Endothelial cell of umbilical vein (primary cell): ENCODE measurements around the gene FGD3. TPM values are rescaled to one million over a fixed set of nuclear protein-coding genes. Genes with fewer than 3 reads are reported as not detected.

Experiments
- BruUV-seq: library from RNA; stranded (reverse); fragments of 400-500 nt; replicated peaks from 2 replicates; lab custom pipeline; 2021; lab: Mats Ljungman, UMichigan
- CTCF ChIA-PET: fragments of 300-600, 350-600 bp; sonication (Branson Sonifier 250); formaldehyde crosslinking; loops from one replicate; lab custom pipeline; 2021; ENCODE audit warnings: antibody characterized with exemption, inconsistent platforms; lab: Charles Lee
- POLR2A ChIA-PET: fragments of 300-600, 350-600 bp; sonication (Branson Sonifier 250); formaldehyde crosslinking; loops from one replicate; lab custom pipeline; 2021; ENCODE audit warnings: antibody characterized with exemption, inconsistent platforms; lab: Charles Lee
- DNase-seq: peaks from one replicate; pipeline ENCODE4 v3.0.0-alpha.2; 2011; ENCODE audit warnings: low read depth, low spot score
- FAIRE-seq: peaks from 2 replicates; lab custom pipeline; 2011; peaks lifted over from hg19 to GRCh38; lab: Jason Lieb, UNC
- H2AFZ ChIP-seq: 2 replicates; pipeline ENCODE4 v1.6.0; 2012; ENCODE audit warnings: low read depth, low read length, control low read depth, inconsistent platforms
- H3K27ac ChIP-seq: 2 replicates; pipeline ENCODE4 v1.5.1; 2011; ENCODE audit warnings: low read depth, mild to moderate bottlenecking, control low read depth, low read length, moderate library complexity; ENCODE audit not compliant: insufficient read depth
- H3K27me3 ChIP-seq, 2 experiments: 2 replicates each; pipeline versions ENCODE4 v1.6.0 to v1.6.1; 2011; ENCODE audit warnings: low read length in 2 of 2, mixed read lengths in 1 of 2; ENCODE audit not compliant: control insufficient read depth in 2 of 2, insufficient read depth in 2 of 2
- H3K36me3 ChIP-seq, 2 experiments: 2 replicates in 1 of 2; 3 replicates in 1 of 2; pipeline ENCODE4 v1.5.1; 2011; ENCODE audit warnings: low read length in 2 of 2, mild to moderate bottlenecking in 1 of 2, moderate library complexity in 1 of 2; ENCODE audit not compliant: control insufficient read depth in 2 of 2, insufficient read depth in 2 of 2; ENCODE audit errors: extremely low read depth in 1 of 2
- H3K4me1 ChIP-seq: 3 replicates; pipeline ENCODE4 v1.5.1; 2011; ENCODE audit warnings: mild to moderate bottlenecking, low read length; ENCODE audit not compliant: control insufficient read depth, insufficient read depth; ENCODE audit errors: extremely low read depth
- H3K4me2 ChIP-seq: 2 replicates; pipeline ENCODE4 v1.6.1; 2011; ENCODE audit warnings: low read length, control low read depth, mixed read lengths; ENCODE audit not compliant: insufficient read depth
- H3K4me3 ChIP-seq, 3 experiments: fragments of 200-600 bp in 1 of 3; sonication (generic), shearing (Covaris generic) in 1 of 3; replicated peaks in 1 of 3; 2 replicates each; pipeline ENCODE4 v1.5.1; 2011 to 2016; ENCODE audit warnings: control low read depth in 3 of 3, low read length in 3 of 3, mild to moderate bottlenecking in 2 of 3, inconsistent platforms in 1 of 3, low read depth in 1 of 3, moderate library complexity in 1 of 3; ENCODE audit not compliant: insufficient read depth in 1 of 3
- H3K79me2 ChIP-seq: 2 replicates; pipeline ENCODE4 v1.6.0; 2012; ENCODE audit warnings: low read length, inconsistent platforms; ENCODE audit not compliant: control insufficient read depth, insufficient read depth
- H3K9ac ChIP-seq: replicated peaks from 2 replicates; pipeline ENCODE3; 2011; ENCODE audit warnings: low read length, control low read depth; ENCODE audit not compliant: insufficient read depth; ENCODE audit errors: extremely low read depth
- H3K9me1 ChIP-seq: replicated peaks from 3 replicates; pipeline ENCODE4 v1.6.0; 2011; ENCODE audit warnings: mild to moderate bottlenecking, low read length; ENCODE audit not compliant: control insufficient read depth, insufficient read depth; ENCODE audit errors: extremely low read depth
- H3K9me3 ChIP-seq: replicated peaks from 2 replicates; pipeline ENCODE4 v1.5.1; 2012; ENCODE audit warnings: low read length, inconsistent platforms; ENCODE audit not compliant: control insufficient read depth, insufficient read depth
- H4K20me1 ChIP-seq: replicated peaks from 2 replicates; pipeline ENCODE3; 2011; ENCODE audit warnings: mild to moderate bottlenecking, low read length; ENCODE audit not compliant: control insufficient read depth, insufficient read depth; ENCODE audit errors: extremely low read depth
- CTCF ChIP-seq, 2 donors: IDR thresholded peaks; 1 replicate in 1 of 2; 2 replicates in 1 of 2; pipeline ENCODE4 v1.5.1; 2011; ENCODE audit warnings: low read length in 2 of 2, mild to moderate bottlenecking in 2 of 2, moderate library complexity in 2 of 2, control low read depth in 1 of 2, inconsistent platforms in 1 of 2, low read depth in 1 of 2; ENCODE audit not compliant: insufficient read depth in 1 of 2; ENCODE audit errors: extremely low read depth in 1 of 2
- EZH2 ChIP-seq: IDR thresholded peaks from 2 replicates; pipeline ENCODE4 v1.6.1; 2012; ENCODE audit warnings: borderline replicate concordance, low read depth, mild to moderate bottlenecking, moderate library complexity, low read length, inconsistent platforms; ENCODE audit not compliant: severe bottlenecking
- FOS ChIP-seq: IDR thresholded peaks from 2 replicates; pipeline ENCODE4 v1.6.1; 2011; ENCODE audit warnings: mild to moderate bottlenecking, low read length, moderate library complexity, borderline replicate concordance; ENCODE audit not compliant: insufficient read depth
- GATA2 ChIP-seq: IDR thresholded peaks from 2 replicates; pipeline ENCODE4 v1.7.0; 2011; ENCODE audit warnings: low read depth, mild to moderate bottlenecking, moderate library complexity, mixed read lengths, low read length; ENCODE audit not compliant: insufficient read length, insufficient read depth
- JUN ChIP-seq: IDR thresholded peaks from 2 replicates; pipeline ENCODE4 v1.6.1; 2011; ENCODE audit warnings: borderline replicate concordance, low read depth; ENCODE audit not compliant: insufficient read length, insufficient read depth
- MAX ChIP-seq: IDR thresholded peaks from 2 replicates; pipeline ENCODE4 v1.6.1; 2011; ENCODE audit not compliant: insufficient read depth, insufficient read length
- MYC ChIP-seq: IDR thresholded peaks from one replicate; pipeline ENCODE4 v1.6.1; 2011; ENCODE audit warnings: mild to moderate bottlenecking, low read depth, low read length
- POLR2A ChIP-seq: IDR thresholded peaks from 2 replicates; pipeline ENCODE4 v1.6.1; 2012; ENCODE audit warnings: low read depth, mild to moderate bottlenecking, control low read depth, low read length
- POLR2AphosphoS5 ChIP-seq: IDR thresholded peaks from 2 replicates; pipeline ENCODE4 v1.6.1; 2012; ENCODE audit warnings: low read depth, mild to moderate bottlenecking, control low read depth, low read length, moderate library complexity; ENCODE audit not compliant: insufficient read depth
- dilution Hi-C: fragments of 300-500 bp; cut with MboI; formaldehyde crosslinking; loops from one replicate; pipeline ENCODE4 v1.15.0; 2019; ENCODE audit warnings: low sequenced_read_pairs; ENCODE audit not compliant: extremely low pct_ligation_motif_present
- intact Hi-C: fragments of 100-400 bp; cut with micrococcal nuclease; formaldehyde crosslinking; loops from one replicate; pipeline ENCODE4 v1.10.0; 2022
- polyA plus RNA-seq, 4 experiments: library from polyadenylated mRNA; depleted of rRNA in 3 of 4; stranded (reverse) in 3 of 4; unstranded in 1 of 4; fragments of >200 nt; gene quantifications; 2 replicates each; pipeline versions ENCODE4 v1.2.1 to v1.2.3, GENCODE V29; 2011 to 2012; ENCODE audit warnings: missing spikeins in 1 of 4
- total RNA-seq: library from RNA; stranded (reverse); gene quantifications from 2 replicates; pipeline ENCODE4 v1.2.3, GENCODE V29; 2021

FGD3 gene
- total and polyA plus RNA-seq, 2 donors (not counting 3 experiments of a cell fraction or from before 2014, with no cell fraction given), result not detected

GRCh38 chr9:92944921-92945320, 2.4 kb upstream of the FGD3 start:
- dilution Hi-C loops, result no loop called here
- BruUV-seq, result no TSS peak
- TF ChIP-seq MAX, result no peak
- TF ChIP-seq POLR2A, result no peak
- no peak for TF ChIP-seq JUN
- no peak for TF ChIP-seq GATA2
- no peak for TF ChIP-seq MYC
- no peak for TF ChIP-seq EZH2
- TF ChIP-seq FOS, result no peak
- no peak for TF ChIP-seq POLR2AphosphoS5
- no peak for TF ChIP-seq CTCF (IDR thresholded peaks at IDR 0.05; ENCODE audit: extremely low read depth in 1 of 2, insufficient read depth in 1 of 2, low read depth in 1 of 2, low read length in 2 of 2)

More at GRCh38 chr9:92944921-92945320, 2.4 kb upstream of the FGD3 start:
- H3K4me3 ChIP-seq, result no peak overlapping the region
- H3K4me2 ChIP-seq, result no peak overlapping the region
- H3K27me3 ChIP-seq, result peaks cover 15 to 21% of the 10 kb centered on the region in 2 experiments
- DNase-seq (no peak), FAIRE-seq (no peak)
- no peak overlapping the region for H2AFZ ChIP-seq
- no peak overlapping the region for H3K27ac ChIP-seq
- ChIA-PET POLR2A (no interaction called here), CTCF (no interaction called here)
- no peaks in the 10 kb centered on the region for H3K36me3 ChIP-seq
- no peaks in the 10 kb centered on the region for H3K9me1 ChIP-seq
- H4K20me1 ChIP-seq, result no peaks in the 10 kb centered on the region
- no peaks in the 10 kb centered on the region for H3K79me2 ChIP-seq
- no peak overlapping the region for H3K9ac ChIP-seq
- intact Hi-C loops, result no loop called here
- no peaks in the 10 kb centered on the region for H3K9me3 ChIP-seq
- H3K4me1 ChIP-seq, result no peaks in the 10 kb centered on the region
